Kidney (tissue), 14 donors: Measurements from ENCODE around the gene GMEB2. TPM values are rescaled to one million over a fixed set of nuclear protein-coding genes. Genes with fewer than 3 reads are reported as not detected.

ENCODE experiments used
- DNase-seq, 5 donors: peaks; one replicate each; pipeline ENCODE4 v3.0.0-alpha.2; 2013 to 2020
- FAIRE-seq: peaks from 2 replicates; lab custom pipeline; 2012; peaks lifted over from hg19 to GRCh38; lab: Jason Lieb, UNC
- H3K27ac ChIP-seq, 2 donors: one replicate each; pipeline ENCODE4 v1.7.0; 2013; ENCODE audit warnings: low read depth in 2 of 2, low read length in 2 of 2, inconsistent platforms in 1 of 2
- H3K27me3 ChIP-seq: one replicate; pipeline ENCODE4 v1.7.1; 2013; ENCODE audit warnings: low read length, inconsistent platforms; ENCODE audit not compliant: control insufficient read depth, insufficient read depth
- H3K36me3 ChIP-seq, 3 donors: one replicate each; pipeline versions ENCODE4 v1.7.0 to v1.7.1; 2013; ENCODE audit warnings: low read length in 3 of 3, control low read depth in 1 of 3, inconsistent platforms in 1 of 3; ENCODE audit not compliant: insufficient read depth in 3 of 3, control insufficient read depth in 2 of 3
- H3K4me1 ChIP-seq, 3 donors: one replicate each; pipeline versions ENCODE4 v1.7.0 to v1.7.1; 2013; ENCODE audit warnings: low read length in 3 of 3, inconsistent platforms in 1 of 3, low read depth in 1 of 3; ENCODE audit not compliant: control insufficient read depth in 2 of 3, insufficient read depth in 2 of 3
- H3K4me3 ChIP-seq, 3 donors: one replicate each; pipeline versions ENCODE4 v1.7.0 to v1.8.1; 2013; ENCODE audit warnings: low read length in 3 of 3, control low read depth in 1 of 3, inconsistent platforms in 1 of 3
- H3K9ac ChIP-seq, 3 donors: one replicate each; pipeline versions ENCODE4 v1.7.0 to v1.7.1; 2013; ENCODE audit warnings: low read length in 3 of 3, control low read depth in 1 of 3, inconsistent platforms in 1 of 3
- H3K9me3 ChIP-seq, 3 donors: one replicate each; pipeline versions ENCODE4 v1.7.0 to v1.7.1; 2013; ENCODE audit warnings: low read length in 3 of 3, control low read depth in 1 of 3, inconsistent platforms in 1 of 3; ENCODE audit not compliant: control insufficient read depth in 2 of 3, insufficient read depth in 1 of 3
- CTCF ChIP-seq: IDR thresholded peaks from 3 replicates; pipeline ENCODE4 v1.5.1; 2012; ENCODE audit warnings: mild to moderate bottlenecking, moderate library complexity, borderline replicate concordance; ENCODE audit not compliant: insufficient read depth; ENCODE audit errors: extremely low read depth
- intact Hi-C: fragments of 100-400 bp; cut with DNase I; formaldehyde crosslinking; loops from one replicate; pipeline ENCODE4 v1.11.1; 2022
- polyA plus RNA-seq: library from polyadenylated mRNA; stranded (reverse); fragments of 350-450 nt; fragmentation: Illumina TruSeq; extraction: RNeasy Lipid Tissue Mini Kit (QIAGEN cat#74804); gene quantifications from one replicate; pipeline ENCODE4 v1.2.3, GENCODE V29; 2014; ENCODE audit warnings: low read depth, low replicate concordance; ENCODE audit not compliant: insufficient read depth
- total RNA-seq: library from RNA; stranded (reverse); fragmentation: NEBNext Ultra II Directional; extraction: Animal tissue kit (Norgen Biotek cat#: 25700); gene quantifications from one replicate; pipeline ENCODE4 v1.2.1, GENCODE V29; 2021
- donor health status: control.
- donor health status: control.
- donor health status: control.
- donor health status: control.
- donor health status: control.
- donor health status: DM: yes; HTN: yes; CAD: no.
- donor health status: Normal renal cell carcinoma (clear cell type).

GMEB2 gene
- total and polyA plus RNA-seq, 2 donors from 2014 or later = 6.1 to 13.4 TPM

GRCh38 chr20:63589261-63590217, 37.4 kb downstream of the GMEB2 start:
- Histone ChIP-seq H3K4me1 (no peaks in the 10 kb centered on the region), H3K9ac (no peak overlapping the region), H3K27me3 (no peaks in the 10 kb centered on the region), H3K27ac (no peak overlapping the region), H3K9me3 (no peaks in the 10 kb centered on the region), H3K36me3 (peaks cover 0 to 26% (median 10%) of the 10 kb centered on the region in 3 donors), H3K4me3 (no peak overlapping the region)
- peak in 1 of 5 donors; percentile 53 for DNase-seq
- intact Hi-C loops = no loop called here
- no peak for FAIRE-seq
- TF ChIP-seq CTCF = no peak

- H3K27ac ChIP-seq = no peak overlapping the region
- no peaks in the 10 kb centered on the region for H3K4me1 ChIP-seq
- H3K36me3 ChIP-seq = peaks cover 0 to 22% (median 10%) of the 10 kb centered on the region in 3 donors
- no peak for FAIRE-seq
- no peaks in the 10 kb centered on the region for H3K9me3 ChIP-seq
- DNase-seq = peak in 1 of 5 donors; percentile 72
- no peak overlapping the region for H3K4me3 ChIP-seq
- no peak for TF ChIP-seq CTCF
- no peak overlapping the region for H3K9ac ChIP-seq
- intact Hi-C loops = no loop called here
- no peaks in the 10 kb centered on the region for H3K27me3 ChIP-seq
These were observed 38.3 kb downstream of the GMEB2 start for GRCh38 chr20:63588641-63589041.

DNA sequence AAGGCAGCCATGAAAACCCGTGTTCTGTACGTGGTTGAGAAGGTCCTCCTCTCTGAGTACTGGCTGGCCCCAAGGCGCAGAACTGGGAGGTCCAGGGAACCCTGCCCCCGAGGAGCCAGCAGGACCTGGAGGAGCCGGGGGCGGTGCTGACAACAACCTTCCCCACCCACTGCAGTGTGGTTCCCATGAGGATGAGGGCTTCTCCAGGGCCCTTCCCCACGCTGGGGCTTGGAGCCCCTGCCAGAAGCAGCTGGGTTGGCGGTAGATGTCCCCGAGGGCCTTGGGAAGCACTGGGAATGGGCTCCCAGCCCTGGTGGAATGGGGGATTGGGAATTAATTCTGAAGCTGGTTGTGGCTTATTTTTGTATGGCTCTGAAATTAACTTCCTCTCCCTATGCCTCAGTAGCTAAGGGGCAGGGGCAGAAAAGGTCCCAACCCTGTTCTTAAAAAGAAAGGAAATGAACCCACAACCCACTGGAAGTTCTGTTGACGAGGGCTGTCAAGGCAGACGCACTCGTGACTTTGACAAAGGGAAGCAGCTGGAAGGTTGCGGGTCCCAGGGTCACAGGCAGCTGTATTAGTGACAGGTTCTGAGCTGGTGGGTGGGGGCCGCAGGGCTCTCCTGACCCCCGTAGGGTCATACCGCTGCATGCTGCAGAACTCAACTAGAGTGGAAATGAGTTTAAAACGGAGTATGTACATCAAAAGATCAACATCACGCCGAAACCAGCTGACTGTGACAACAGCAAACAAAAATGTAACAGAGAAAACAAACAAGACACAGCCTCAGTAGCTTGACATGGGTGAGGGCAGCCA, 38.9 kb downstream of the GMEB2 start:
- intact Hi-C loops = no loop called here
- no peak for TF ChIP-seq CTCF
- Histone ChIP-seq H3K27ac (no peak overlapping the region), H3K27me3 (no peaks in the 10 kb centered on the region), H3K9me3 (no peaks in the 10 kb centered on the region), H3K4me1 (no peaks in the 10 kb centered on the region), H3K36me3 (peaks cover 0 to 18% (median 5%) of the 10 kb centered on the region in 3 donors), H3K4me3 (no peak overlapping the region), H3K9ac (no peak overlapping the region)
- DNase-seq (peak in 1 of 5 donors; percentile 70), FAIRE-seq (no peak)
